Testis (tissue), 2 donors: ENCODE results near the gene SRGAP1.

ENCODE experiments used
- CTCF ChIP-seq, 3 experiments: fragments of 450-650 bp in 2 of 3; fragments of 200-600 bp in 1 of 3; sonication (generic) in 1 of 3; IDR thresholded peaks; one replicate each; pipeline ENCODE4 v1.5.1; 2016 to 2019; ENCODE audit warnings: antibody characterized with exemption in 3 of 3, mild to moderate bottlenecking in 2 of 3, moderate library complexity in 1 of 3
- POLR2A ChIP-seq: fragments of 450-650 bp; IDR thresholded peaks from one replicate; pipeline ENCODE4 v1.6.1; 2017; ENCODE audit warnings: antibody characterized with exemption, mild to moderate bottlenecking, moderate library complexity

GRCh38 chr12:63948211-63948610 lies 103.7 kb downstream of the SRGAP1 start:
- no peak for TF ChIP-seq POLR2A
- TF ChIP-seq CTCF (IDR thresholded peaks at IDR 0.05), result no peak
